Urinary bladder (tissue), 4 donors: ENCODE results near the gene SLC25A29. TPM values are rescaled to one million over a fixed set of nuclear protein-coding genes. Genes with fewer than 3 reads are reported as not detected.
"Not testable (repeated sequence)": the region's sequence is repeated elsewhere in the genome, so short reads cannot be mapped to it uniquely, and the experiment has no call there.

Experiments
- DNase-seq: peaks from one replicate; pipeline ENCODE4 v3.0.0-alpha.2; 2015; ENCODE audit errors: extremely low spot score
- H3K27ac ChIP-seq: one replicate; pipeline ENCODE4 v1.5.1; 2013; ENCODE audit warnings: low read depth, mild to moderate bottlenecking, moderate library complexity
- H3K36me3 ChIP-seq: one replicate; pipeline ENCODE4 v1.6.1; 2013; ENCODE audit warnings: mild to moderate bottlenecking, moderate library complexity; ENCODE audit not compliant: insufficient read depth
- H3K4me1 ChIP-seq: one replicate; pipeline ENCODE4 v1.6.1; 2013; ENCODE audit warnings: mild to moderate bottlenecking, moderate library complexity; ENCODE audit not compliant: insufficient read depth
- H3K4me3 ChIP-seq: one replicate; pipeline ENCODE4 v1.5.1; 2013; ENCODE audit warnings: low read depth, low read length
- WGBS: extraction: QIAGEN DNeasy Blood & Tissue Kit; methylation state at CpG from one replicate; pipeline ENCODE4 v1.1.7; 2013; 5-methylcytosine and 5-hydroxymethylcytosine counted together
- polyA plus RNA-seq: library from polyadenylated mRNA; stranded (reverse); fragments of 200-250 nt; gene quantifications from one replicate; pipeline ENCODE4 v1.2.3, GENCODE V29; 2013
- total RNA-seq: library from RNA; depleted of rRNA; stranded (reverse); fragments of >200 nt; gene quantifications from one replicate; pipeline ENCODE4 v1.2.3, GENCODE V29; 2014
- donor health status: healthy with polysubstance abuse.
- donor health status: healthy.

The SLC25A29 gene
- total and polyA plus RNA-seq, 2 donors, result 14.6 to 34.3 TPM

DNA sequence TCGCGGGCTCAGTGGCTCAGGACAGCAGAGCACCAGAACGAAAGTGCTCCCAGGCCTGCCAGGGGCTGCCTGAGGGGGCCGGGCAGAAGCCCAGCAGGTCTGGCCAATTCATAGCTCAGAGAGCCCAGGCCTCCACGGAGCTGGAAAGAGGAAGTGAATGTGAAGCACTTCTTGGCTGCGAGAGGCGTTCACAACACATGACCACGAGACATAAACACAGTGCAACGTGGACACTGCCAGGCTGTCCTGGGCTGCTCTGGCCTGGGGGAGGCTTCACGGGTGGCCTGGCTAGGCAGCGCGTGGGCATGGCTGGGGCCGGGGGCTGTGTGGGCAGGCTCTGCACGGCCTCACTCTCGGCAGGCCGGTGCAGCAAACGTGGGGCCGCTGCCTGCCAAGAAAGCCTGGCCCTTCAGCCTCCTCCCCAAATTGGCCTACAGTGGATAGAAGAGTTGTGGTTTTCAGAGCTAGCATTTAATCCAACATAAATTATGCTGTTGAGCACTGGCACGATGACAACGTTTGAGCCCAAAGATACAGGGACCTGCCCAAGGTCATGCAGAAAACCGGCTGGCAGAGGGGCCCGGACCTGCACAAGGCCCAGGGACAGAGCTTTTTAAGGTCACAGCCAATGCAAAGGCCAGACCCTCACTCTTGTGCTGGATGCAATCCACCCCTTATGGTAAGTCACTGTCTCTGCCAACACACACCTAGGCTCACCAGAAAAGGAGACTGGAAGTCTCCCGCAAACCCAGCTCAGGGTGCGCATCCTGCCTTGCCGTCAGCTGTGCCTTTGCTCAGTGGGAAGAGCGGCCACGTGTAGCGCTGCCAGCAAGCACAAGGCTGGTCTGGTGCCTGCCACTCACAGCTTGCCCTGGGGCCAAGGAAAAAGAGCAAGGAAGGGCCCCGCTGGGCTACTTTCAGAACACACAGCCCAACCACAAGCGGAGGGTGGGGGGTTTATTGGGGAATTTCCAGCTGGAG, 8.6 kb downstream of the SLC25A29 start:
- DNase-seq, result no peak
- 36% methylated on average over 30 of the region's 30 CpGs for WGBS
- Histone ChIP-seq H3K36me3 (no peaks in the 10 kb centered on the region), H3K27ac (no peak overlapping the region), H3K4me3 (no peak overlapping the region), H3K4me1 (no peaks in the 10 kb centered on the region)

GRCh38 chr14:100296729-100297128, 9.5 kb downstream of the SLC25A29 start:
- not testable (repeated sequence) for H3K4me3 ChIP-seq, DNase-seq, H3K4me1 ChIP-seq, H3K27ac ChIP-seq, H3K36me3 ChIP-seq
- WGBS, result 75% methylated on average over 11 of the region's 11 CpGs

- H3K4me3 ChIP-seq, result no peak overlapping the region
- no peaks in the 10 kb centered on the region for H3K4me1 ChIP-seq
- peaks cover 2% of the 10 kb centered on the region for H3K36me3 ChIP-seq
- 84% methylated on average over 9 of the region's 9 CpGs for WGBS
- H3K27ac ChIP-seq, result no peak overlapping the region
- DNase-seq, result no peak
These were observed 10.1 kb downstream of the SLC25A29 start for GRCh38 chr14:100296106-100296651.

GRCh38 chr14:100295376-100296105, 10.7 kb downstream of the SLC25A29 start:
- DNase-seq, result no peak
- Histone ChIP-seq H3K4me1 (no peaks in the 10 kb centered on the region), H3K4me3 (no peak overlapping the region), H3K36me3 (peaks cover 2% of the 10 kb centered on the region), H3K27ac (no peak overlapping the region)
- WGBS, result 94% methylated on average over 16 of the region's 16 CpGs

DNA sequence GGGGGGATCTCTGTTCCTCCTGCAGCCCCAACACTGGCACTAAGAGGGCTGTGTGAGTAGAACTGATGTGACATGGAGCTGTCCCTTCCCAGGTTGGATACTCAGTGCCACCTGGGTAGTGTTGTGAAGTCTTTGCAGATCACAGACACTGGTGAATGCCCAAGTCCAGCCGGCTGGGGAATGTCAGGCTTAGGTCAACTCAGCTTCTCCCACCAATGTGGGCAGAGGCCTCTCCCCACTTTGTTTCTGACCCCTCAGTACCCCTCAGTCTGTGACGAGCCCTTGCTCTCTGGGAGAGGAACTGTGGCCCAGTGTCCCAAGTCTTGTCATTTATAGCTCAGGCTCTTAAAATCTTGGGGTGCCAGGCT, 11.3 kb downstream of the SLC25A29 start:
- Histone ChIP-seq H3K4me1 (no peaks in the 10 kb centered on the region), H3K27ac (no peak overlapping the region), H3K36me3 (peaks cover 2% of the 10 kb centered on the region), H3K4me3 (no peak overlapping the region)
- 83% methylated on average over 2 of the region's 2 CpGs for WGBS
- DNase-seq, result no peak

- Histone ChIP-seq H3K36me3 (peaks cover 2% of the 10 kb centered on the region), H3K4me1 (no peaks in the 10 kb centered on the region), H3K27ac (no peak overlapping the region), H3K4me3 (no peak overlapping the region)
- DNase-seq, result no peak
- WGBS, result 78% methylated on average over 12 of the region's 12 CpGs
These were observed 11.9 kb downstream of the SLC25A29 start for GRCh38 chr14:100294213-100294962.

DNA sequence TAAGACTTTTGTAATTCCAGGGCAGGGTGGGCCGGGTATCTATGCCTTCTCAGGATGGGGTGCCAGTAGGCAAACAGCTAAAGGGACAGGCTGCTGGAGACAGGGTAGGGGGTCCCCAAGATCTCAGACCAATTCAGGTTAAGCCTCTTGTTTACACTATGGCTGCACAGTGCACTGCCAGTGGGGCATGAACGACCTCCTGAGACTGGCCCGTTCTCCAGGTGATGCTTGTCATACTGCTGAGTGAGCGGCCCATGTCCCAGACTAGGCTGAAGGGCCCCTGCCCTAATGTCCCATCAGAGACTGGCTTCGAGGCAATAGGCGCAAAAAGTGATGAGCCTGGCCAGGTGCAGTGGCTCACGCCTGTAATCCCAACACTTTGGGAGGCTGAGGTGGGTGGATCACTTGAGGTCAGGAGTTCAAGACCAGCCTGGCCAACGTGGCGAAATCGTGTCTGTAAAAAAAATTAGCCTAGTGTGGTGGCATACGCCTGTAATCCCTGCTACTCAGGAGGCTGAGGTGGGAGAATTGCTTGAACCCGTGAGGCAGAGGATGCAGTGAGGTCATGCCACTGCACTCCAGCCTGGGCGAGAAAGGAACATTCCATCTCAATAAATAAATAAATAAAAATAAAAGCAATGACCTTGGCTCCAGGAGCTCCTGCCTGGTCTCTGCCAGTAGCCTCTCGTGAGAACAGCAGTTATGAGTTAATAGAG, 12.6 kb downstream of the SLC25A29 start:
- no peak for DNase-seq
- no peak overlapping the region for H3K4me3 ChIP-seq
- peaks cover 2% of the 10 kb centered on the region for H3K36me3 ChIP-seq
- WGBS, result 83% methylated on average over 14 of the region's 14 CpGs
- H3K4me1 ChIP-seq, result no peaks in the 10 kb centered on the region
- H3K27ac ChIP-seq, result no peak overlapping the region

DNA sequence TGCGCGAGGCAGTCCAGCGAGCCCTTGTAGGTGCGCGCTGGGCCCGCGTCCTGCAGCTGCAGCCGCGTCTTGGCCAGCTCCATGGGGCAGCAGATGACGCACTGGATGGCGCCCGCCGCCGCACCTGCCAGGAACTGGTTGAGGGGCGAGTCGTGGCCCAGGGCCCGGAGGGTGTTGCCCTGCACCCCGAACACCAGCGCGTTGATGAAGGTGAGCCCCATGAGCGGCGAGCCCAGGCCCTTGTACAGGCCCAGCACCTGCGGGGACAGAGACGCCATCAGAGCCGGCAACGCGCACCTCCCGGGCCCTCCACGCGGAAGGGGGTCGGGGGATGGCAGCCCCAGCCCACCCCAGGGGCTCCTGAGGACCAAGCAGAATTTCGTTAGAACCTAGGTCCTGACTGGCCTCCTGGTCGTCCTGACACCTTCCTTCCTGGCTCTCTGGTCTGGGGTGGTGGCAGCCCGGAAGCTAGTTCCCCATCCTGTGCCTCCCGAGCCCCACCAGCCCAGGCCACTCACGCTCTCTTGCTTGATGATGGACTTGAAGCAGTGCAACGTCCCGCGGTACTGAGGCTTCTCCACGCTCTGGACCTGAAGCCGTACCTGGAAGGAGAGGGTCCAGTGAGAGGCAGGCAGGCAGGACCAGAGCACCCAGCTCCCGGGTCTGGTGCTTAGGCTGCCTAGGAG, 13.3 kb downstream of the SLC25A29 start:
- Histone ChIP-seq H3K27ac (no peak overlapping the region), H3K36me3 (peaks cover 2% of the 10 kb centered on the region), H3K4me3 (no peak overlapping the region), H3K4me1 (no peaks in the 10 kb centered on the region)
- 98% methylated on average over 42 of the region's 42 CpGs for WGBS
- no peak for DNase-seq

DNA sequence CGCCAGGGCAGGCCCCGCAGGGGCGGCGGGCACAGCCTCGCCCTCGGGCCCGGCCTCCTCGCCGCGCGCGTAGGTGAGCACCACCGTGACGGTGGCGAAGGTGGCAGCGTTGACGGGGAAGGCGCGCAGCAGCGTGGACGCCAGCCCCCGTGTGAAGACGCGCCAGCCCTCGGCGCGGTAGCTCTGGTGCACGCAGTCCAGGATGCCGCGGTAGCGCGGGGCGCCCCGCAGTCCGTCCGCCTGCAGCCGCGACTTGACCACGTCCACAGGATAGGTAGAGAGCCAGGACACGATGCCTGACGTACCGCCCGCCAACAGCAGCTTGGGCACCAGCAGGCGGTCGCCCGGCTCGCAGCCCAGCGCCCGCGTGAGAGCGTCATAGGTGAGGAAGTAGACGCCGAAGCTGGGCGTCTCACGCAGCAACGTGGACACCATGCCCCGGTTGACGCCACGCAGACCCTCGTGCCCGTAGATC, 13.9 kb downstream of the SLC25A29 start:
- no peaks in the 10 kb centered on the region for H3K4me1 ChIP-seq
- peaks cover 2% of the 10 kb centered on the region for H3K36me3 ChIP-seq
- WGBS, result 98% methylated on average over 61 of the region's 61 CpGs
- no peak for DNase-seq
- no peak overlapping the region for H3K4me3 ChIP-seq
- H3K27ac ChIP-seq, result no peak overlapping the region

- H3K4me3 ChIP-seq, result no peak overlapping the region
- 92% methylated on average over 13 of the region's 13 CpGs for WGBS
- H3K4me1 ChIP-seq, result no peaks in the 10 kb centered on the region
- H3K36me3 ChIP-seq, result peaks cover 2% of the 10 kb centered on the region
- DNase-seq, result no peak
- no peak overlapping the region for H3K27ac ChIP-seq
These were observed 14.8 kb downstream of the SLC25A29 start for GRCh38 chr14:100291305-100292075.

DNA sequence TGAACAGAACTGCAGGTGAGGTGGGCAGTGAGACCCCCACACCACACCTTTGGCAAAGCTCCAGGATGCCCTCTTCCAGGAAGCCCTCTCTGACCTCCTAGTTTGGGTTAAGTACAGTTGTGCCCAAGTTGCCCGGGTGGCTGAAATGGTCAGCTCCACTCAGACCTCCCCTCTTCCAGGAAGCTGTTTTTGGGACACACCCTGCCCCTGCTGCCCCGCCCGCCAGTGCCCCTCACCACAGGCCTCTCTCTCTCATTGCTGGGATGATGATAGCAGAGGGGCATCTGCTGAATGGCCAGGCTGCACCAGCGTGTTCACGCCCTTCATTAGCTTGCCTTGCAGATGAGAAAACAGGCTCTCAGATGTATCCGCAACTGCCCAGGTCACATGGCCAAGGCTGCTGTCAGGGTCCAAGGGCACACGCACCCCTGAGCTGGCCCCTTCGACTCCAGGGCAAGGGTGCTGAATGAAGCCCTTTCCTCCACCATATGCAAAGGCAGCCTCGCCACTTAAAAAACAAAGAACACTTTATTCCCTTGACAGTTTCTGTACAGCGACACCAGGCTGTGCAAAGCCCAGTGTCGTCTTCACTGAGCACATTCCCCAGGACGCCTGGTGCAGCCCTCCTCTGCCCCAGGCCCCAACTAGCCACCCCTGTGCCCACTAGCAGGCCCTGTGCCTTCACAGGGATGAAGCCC, 15.5 kb downstream of the SLC25A29 start:
- no peak overlapping the region for H3K4me3 ChIP-seq
- no peak overlapping the region for H3K27ac ChIP-seq
- H3K36me3 ChIP-seq, result peaks cover 2% of the 10 kb centered on the region
- no peaks in the 10 kb centered on the region for H3K4me1 ChIP-seq
- DNase-seq, result no peak
- WGBS, result 84% methylated on average over 12 of the region's 12 CpGs
